Osteoblast (primary cell): ENCODE data around the gene UNC5C. TPM values are rescaled to one million over a fixed set of nuclear protein-coding genes. Genes with fewer than 3 reads are reported as not detected.

ENCODE experiments used
- DNase-seq: peaks from one replicate; pipeline ENCODE4 v3.0.0; 2011; ENCODE audit warnings: low spot score, mixed read lengths; ENCODE audit not compliant: insufficient read length; ENCODE audit errors: missing footprints
- H2AFZ ChIP-seq: 2 replicates; pipeline ENCODE4 v1.6.0; 2011; ENCODE audit warnings: mild to moderate bottlenecking, low read length
- H3K27ac ChIP-seq: 2 replicates; pipeline ENCODE4 v1.5.1; 2011; ENCODE audit warnings: mild to moderate bottlenecking, low read depth, low read length, moderate library complexity
- H3K27me3 ChIP-seq: 2 replicates; pipeline ENCODE4 v1.6.0; 2012; ENCODE audit warnings: mild to moderate bottlenecking, control low read depth, inconsistent platforms, low read length, moderate library complexity; ENCODE audit not compliant: insufficient read depth
- H3K36me3 ChIP-seq: 2 replicates; pipeline ENCODE4 v1.5.1; 2011; ENCODE audit warnings: mild to moderate bottlenecking, low read length, control low read depth, moderate library complexity; ENCODE audit not compliant: insufficient read depth
- H3K4me1 ChIP-seq: 2 replicates; pipeline ENCODE4 v1.5.1; 2011; ENCODE audit warnings: mild to moderate bottlenecking, low read length, control low read depth, moderate library complexity; ENCODE audit not compliant: insufficient read depth
- H3K4me2 ChIP-seq: 2 replicates; pipeline ENCODE4 v1.6.0; 2011; ENCODE audit warnings: mild to moderate bottlenecking, low read length; ENCODE audit not compliant: insufficient read depth
- H3K4me3 ChIP-seq: fragments of 200-600 bp; sonication (generic); 3 replicates; pipeline ENCODE4 v1.5.1; 2012; ENCODE audit warnings: mild to moderate bottlenecking, low read length, inconsistent platforms; ENCODE audit not compliant: insufficient read depth
- H3K79me2 ChIP-seq: 2 replicates; pipeline ENCODE4 v1.6.0; 2012; ENCODE audit warnings: mild to moderate bottlenecking, low read length, control low read depth, inconsistent platforms; ENCODE audit not compliant: insufficient read depth
- H3K9me3 ChIP-seq: 2 replicates; pipeline ENCODE4 v1.5.1; 2011; ENCODE audit warnings: low read depth, low read length, control low read depth
- H4K20me1 ChIP-seq: 2 replicates; pipeline ENCODE4 v1.6.0; 2012; ENCODE audit warnings: mild to moderate bottlenecking, low read length, control low read depth; ENCODE audit not compliant: insufficient read depth
- CTCF ChIP-seq: IDR thresholded peaks from 2 replicates; pipeline ENCODE4 v1.5.1; 2011; ENCODE audit warnings: mild to moderate bottlenecking, low read depth, low read length, moderate library complexity; ENCODE audit errors: extremely low read depth
- total RNA-seq: library from RNA; depleted of rRNA; stranded (reverse); fragments of >200 nt; gene quantifications from 2 replicates; pipeline ENCODE4 v1.2.3, GENCODE V29; 2012

Gene UNC5C
- total RNA-seq, 1 donor = 9.0 TPM

GRCh38 chr4:95360906-95361695 is 187.7 kb downstream of the UNC5C start:
- no peaks in the 10 kb centered on the region for H3K27me3 ChIP-seq
- TF ChIP-seq CTCF = no peak
- DNase-seq = no peak
- no peaks in the 10 kb centered on the region for H3K9me3 ChIP-seq
- H3K4me1 ChIP-seq = peaks cover 9% of the 10 kb centered on the region
- H3K4me3 ChIP-seq = no peak overlapping the region
- no peak overlapping the region for H2AFZ ChIP-seq
- H3K27ac ChIP-seq = no peak overlapping the region
- no peak overlapping the region for H3K4me2 ChIP-seq
- no peaks in the 10 kb centered on the region for H3K36me3 ChIP-seq
- no peaks in the 10 kb centered on the region for H4K20me1 ChIP-seq
- no peaks in the 10 kb centered on the region for H3K79me2 ChIP-seq

- DNase-seq = no peak
- Histone ChIP-seq H3K27me3 (no peaks in the 10 kb centered on the region), H3K4me1 (peaks cover 9% of the 10 kb centered on the region), H3K9me3 (no peaks in the 10 kb centered on the region), H2AFZ (no peak overlapping the region), H4K20me1 (no peaks in the 10 kb centered on the region), H3K79me2 (no peaks in the 10 kb centered on the region), H3K4me2 (no peak overlapping the region), H3K36me3 (no peaks in the 10 kb centered on the region), H3K4me3 (no peak overlapping the region), H3K27ac (no peak overlapping the region)
- no peak for TF ChIP-seq CTCF
These were observed 188.4 kb downstream of the UNC5C start for GRCh38 chr4:95360256-95360903.

GRCh38 chr4:95358421-95358820 is 190.4 kb downstream of the UNC5C start:
- H3K4me1 ChIP-seq = peaks cover under 1% of the 10 kb centered on the region
- H3K4me2 ChIP-seq = no peak overlapping the region
- no peaks in the 10 kb centered on the region for H4K20me1 ChIP-seq
- no peak for TF ChIP-seq CTCF
- H3K9me3 ChIP-seq = no peaks in the 10 kb centered on the region
- H3K27me3 ChIP-seq = no peaks in the 10 kb centered on the region
- H3K79me2 ChIP-seq = no peaks in the 10 kb centered on the region
- H2AFZ ChIP-seq = no peak overlapping the region
- H3K27ac ChIP-seq = no peak overlapping the region
- DNase-seq = no peak
- H3K36me3 ChIP-seq = no peaks in the 10 kb centered on the region
- H3K4me3 ChIP-seq = no peak overlapping the region

- Histone ChIP-seq H3K79me2 (no peaks in the 10 kb centered on the region), H2AFZ (no peak overlapping the region), H3K4me3 (no peak overlapping the region), H3K4me1 (no peaks in the 10 kb centered on the region), H3K27me3 (no peaks in the 10 kb centered on the region), H3K36me3 (no peaks in the 10 kb centered on the region), H4K20me1 (no peaks in the 10 kb centered on the region), H3K9me3 (no peaks in the 10 kb centered on the region), H3K27ac (no peak overlapping the region), H3K4me2 (no peak overlapping the region)
- DNase-seq = no peak
- TF ChIP-seq CTCF = no peak
These were observed 193.8 kb downstream of the UNC5C start for GRCh38 chr4:95355021-95355420.
